HG02870 (cell line): Measurements from ENCODE around the gene OTOA.
"Not testable (repeated sequence)": the region's sequence is repeated elsewhere in the genome, so short reads cannot be mapped to it uniquely, and the experiment has no call there.

Experiments
- ATAC-seq: cut with Tn5 transposase; IDR thresholded peaks from one replicate; pipeline ENCODE4 v1.9.1; 2021; ENCODE audit warnings: mild to moderate bottlenecking, moderate library complexity; ENCODE audit not compliant: unreplicated experiment

The OTOA gene

GRCh38 chr16:21717608-21718007 lies 53.8 kb downstream of the OTOA start:
- ATAC-seq, result no peak

DNA sequence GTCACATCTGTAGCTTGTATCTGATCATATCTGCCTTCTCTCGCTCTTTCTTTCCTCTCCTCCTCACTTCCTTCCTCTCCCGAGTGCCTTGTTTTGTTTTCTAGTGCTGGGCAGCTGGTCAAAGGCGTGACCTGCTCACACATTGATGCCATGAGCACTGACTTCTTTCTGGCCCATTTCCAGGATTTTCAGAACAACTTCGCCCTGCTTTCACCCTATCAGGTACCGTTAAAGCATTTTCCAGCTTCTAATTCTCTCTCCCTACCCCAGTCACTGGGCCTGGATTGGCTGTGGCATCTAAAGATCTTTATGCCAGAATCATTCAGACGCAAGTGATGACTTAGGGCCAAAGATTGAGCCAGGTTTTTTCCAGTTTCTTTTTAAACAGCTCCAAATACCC lies 55.5 kb downstream of the OTOA start:
- ATAC-seq, result no peak

DNA sequence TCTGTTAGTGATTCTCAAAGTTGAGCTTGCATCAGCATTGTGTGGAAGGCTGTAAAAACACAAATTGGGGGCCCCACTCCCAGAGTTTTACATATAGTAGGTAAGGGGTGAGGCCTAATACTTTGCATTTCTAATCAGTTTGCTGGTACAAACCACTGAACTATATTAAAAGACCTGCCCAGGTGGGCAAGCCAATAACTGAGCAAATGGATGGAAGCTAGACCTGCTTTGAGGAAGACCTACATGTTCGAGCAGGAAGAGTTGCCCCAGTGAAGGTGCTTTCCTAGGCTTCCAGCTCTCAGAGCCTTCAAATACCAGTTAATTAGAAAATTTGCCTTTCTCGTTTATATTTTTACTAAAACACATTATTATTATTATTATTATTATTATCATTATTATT lies 56.8 kb downstream of the OTOA start:
- no peak for ATAC-seq

- ATAC-seq, result no peak
Measured at GRCh38 chr16:21722771-21723455, 59.1 kb downstream of the OTOA start.

DNA sequence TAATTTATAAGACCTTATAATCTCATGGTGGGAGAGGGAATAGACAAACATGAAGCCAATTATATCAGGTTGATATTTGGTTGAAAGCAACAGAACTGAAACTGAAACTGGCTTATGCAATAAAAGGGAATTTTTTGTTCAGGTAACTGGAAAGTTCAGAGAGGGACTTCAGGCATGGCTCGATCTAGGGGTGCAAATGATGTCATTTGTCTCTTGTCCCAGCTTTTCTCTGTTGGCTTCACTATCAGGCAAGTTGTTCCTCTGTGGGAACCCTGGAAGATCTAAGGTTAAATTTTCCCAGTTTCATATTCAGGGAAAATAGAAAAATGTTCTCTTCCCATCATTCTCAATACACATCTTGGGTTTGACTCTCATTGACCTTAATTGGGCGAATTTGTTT lies 59.8 kb downstream of the OTOA start:
- ATAC-seq, result no peak

DNA sequence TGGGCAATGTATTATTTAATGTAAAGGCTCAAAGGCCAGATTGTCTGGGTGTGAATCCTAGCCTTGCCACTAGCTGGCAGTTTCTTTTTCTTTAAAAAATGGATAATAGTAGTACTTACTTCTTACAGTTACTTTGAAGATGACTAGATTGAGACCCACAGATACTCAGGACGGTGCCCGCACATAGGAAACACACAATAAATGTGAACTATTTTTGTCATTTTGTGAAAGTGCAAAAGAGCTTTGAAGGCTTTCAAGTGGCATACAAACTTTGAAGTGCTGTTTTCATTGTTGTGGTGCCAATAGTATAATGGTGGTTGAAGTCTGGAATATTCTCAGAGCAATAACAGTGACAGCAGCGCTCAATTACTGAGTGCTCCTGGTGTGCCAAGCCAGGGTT lies 63.6 kb downstream of the OTOA start:
- ATAC-seq, result no peak

GRCh38 chr16:21731233-21731632 lies 67.5 kb downstream of the OTOA start:
- ATAC-seq, result not testable (repeated sequence)

- ATAC-seq, result not testable (repeated sequence)
Measured at GRCh38 chr16:21740637-21741036, 76.9 kb downstream of the OTOA start.

GRCh38 chr16:21756192-21757079 lies 92.7 kb downstream of the OTOA start:
- ATAC-seq, result not testable (repeated sequence)

- ATAC-seq, result not testable (repeated sequence)
Measured at GRCh38 chr16:21757080-21757671, 93.4 kb downstream of the OTOA start.

DNA sequence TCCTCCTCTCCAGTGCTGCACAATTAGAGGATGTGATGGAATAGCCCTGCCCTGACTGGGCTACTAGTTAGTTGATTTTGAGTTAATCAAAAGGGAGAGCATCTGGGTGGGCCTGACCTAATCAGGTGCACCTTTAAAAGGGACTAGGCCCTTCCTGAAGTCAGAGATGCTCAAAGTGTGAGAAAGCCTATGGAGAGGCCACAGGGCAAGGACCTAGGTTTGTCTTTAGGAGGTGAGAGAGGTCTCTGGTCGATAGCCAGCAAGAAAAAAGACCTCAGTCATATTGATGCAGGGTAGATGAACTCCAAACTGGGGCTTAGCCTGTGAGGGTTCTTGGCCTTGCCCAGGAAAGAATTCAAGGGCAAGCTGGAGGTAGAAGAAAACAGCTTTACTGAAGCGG lies 104.5 kb downstream of the OTOA start:
- ATAC-seq, result not testable (repeated sequence)

DNA sequence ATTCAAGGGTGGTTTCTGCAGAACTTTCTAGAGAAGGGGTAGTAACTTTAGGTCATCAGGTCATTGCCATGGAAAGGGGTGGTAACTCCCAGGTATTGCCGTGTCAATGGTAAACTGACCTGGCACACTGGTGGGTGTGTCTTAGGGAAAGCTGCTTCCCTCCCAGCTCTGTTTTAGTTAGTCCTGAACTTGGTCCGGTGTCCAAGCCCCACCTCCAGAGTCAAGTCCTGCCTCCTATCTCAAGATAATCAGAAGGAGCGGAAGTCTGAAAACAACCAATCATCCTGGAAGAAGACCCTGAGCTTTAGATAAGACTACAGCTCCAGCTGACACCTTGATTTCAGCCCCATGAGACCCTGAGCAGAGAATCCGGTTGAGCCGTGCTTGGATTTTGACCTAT lies 105.0 kb downstream of the OTOA start:
- not testable (repeated sequence) for ATAC-seq

GRCh38 chr16:21769284-21769683 lies 105.5 kb downstream of the OTOA start:
- not testable (repeated sequence) for ATAC-seq

DNA sequence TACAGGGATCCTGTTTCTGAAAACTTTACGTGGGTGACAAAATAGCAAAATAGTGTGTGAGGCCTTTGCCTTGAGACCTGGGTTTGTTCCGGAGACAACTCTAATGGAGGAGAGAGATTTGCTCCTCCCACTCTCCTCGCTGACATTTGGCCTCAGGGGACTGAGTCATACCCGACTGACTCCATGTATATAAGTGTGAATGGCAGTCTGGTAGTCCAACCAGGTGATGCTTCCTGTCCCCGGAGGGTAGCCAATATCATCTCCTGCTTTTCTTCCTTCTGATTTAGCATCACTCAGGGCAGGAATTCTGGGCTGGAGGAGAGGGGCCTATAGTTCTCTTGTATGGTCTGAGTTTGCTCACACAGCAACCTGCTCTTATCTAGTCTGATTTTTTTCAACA lies 106.8 kb downstream of the OTOA start:
- not testable (repeated sequence) for ATAC-seq

DNA sequence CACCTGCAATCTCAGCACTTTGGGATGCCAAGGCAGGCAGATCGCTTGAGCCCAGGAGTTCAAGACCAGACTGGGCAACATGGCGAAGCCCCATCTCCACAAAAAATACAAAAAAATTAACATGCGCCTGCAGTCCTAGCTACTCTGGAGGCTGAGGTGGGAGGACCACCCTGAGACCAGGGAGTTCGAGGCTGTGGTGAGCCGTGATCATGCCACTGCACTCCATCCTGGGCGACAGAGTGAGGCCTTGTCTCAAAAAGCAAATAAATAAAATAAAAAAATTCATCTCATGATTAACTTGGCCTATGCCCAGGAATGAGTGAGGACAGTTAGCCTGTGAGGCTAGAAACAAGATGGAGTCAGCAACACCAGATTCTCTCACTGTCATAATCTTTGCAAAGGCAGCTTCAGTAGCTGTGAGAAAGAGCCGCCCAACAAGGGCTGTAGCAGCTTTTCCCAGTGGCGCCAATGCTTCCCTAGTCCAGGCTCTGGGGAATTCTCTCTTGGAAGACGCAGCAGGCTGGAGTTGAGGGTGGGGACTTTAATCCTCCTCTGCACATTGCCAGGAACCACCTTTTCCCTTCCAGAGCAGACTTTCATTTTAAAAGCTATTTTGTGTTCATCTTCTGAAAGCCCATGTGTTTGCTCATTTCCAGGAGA lies 108.9 kb downstream of the OTOA start:
- not testable (repeated sequence) for ATAC-seq

- not testable (repeated sequence) for ATAC-seq
Measured at GRCh38 chr16:21773207-21773553, 109.4 kb downstream of the OTOA start.

- not testable (repeated sequence) for ATAC-seq
Measured at GRCh38 chr16:21780525-21780924, 116.8 kb downstream of the OTOA start.

DNA sequence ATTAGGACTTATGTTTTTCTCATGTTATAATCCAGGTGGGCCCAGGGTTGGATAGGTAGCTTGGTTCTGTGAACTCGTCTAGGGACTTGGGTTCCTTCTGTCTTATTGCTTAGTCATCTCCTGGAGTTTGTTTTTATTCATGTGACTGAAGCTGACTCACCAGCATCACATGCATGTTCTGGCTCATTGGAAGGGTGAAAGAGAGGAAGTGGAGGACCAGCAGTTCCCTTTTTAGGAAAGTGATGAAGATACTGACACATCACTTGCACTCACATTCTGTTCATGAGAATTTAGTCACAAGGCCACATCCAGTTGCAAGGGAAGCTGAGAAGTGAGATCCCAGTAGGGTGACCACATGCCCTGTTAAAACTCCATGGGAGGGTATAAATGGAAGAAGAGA lies 126.7 kb downstream of the OTOA start:
- ATAC-seq, result not testable (repeated sequence)

GRCh38 chr16:21793310-21793709 lies 129.5 kb downstream of the OTOA start:
- ATAC-seq, result not testable (repeated sequence)

- not testable (repeated sequence) for ATAC-seq
Measured at GRCh38 chr16:21798601-21799000, 134.8 kb downstream of the OTOA start.
